Brain microvascular endothelial cell (primary cell): ENCODE measurements around the gene NRDC.

Source experiments
- DNase-seq: peaks from one replicate; pipeline ENCODE4 v3.0.0-alpha.2; 2020
- H3K27ac ChIP-seq: fragments of 250-450 bp; sonication (Bioruptor Pico); 2 replicates; pipeline ENCODE4 v1.5.1; 2020; ENCODE audit warnings: mild to moderate bottlenecking, moderate library complexity
- H3K27me3 ChIP-seq: fragments of 250-450 bp; sonication (Bioruptor Pico); replicated peaks from 2 replicates; pipeline ENCODE4 v1.5.1; 2020; ENCODE audit warnings: mild to moderate bottlenecking
- H3K36me3 ChIP-seq: fragments of 250-450 bp; sonication (Bioruptor Pico); replicated peaks from 2 replicates; pipeline ENCODE4 v1.5.1; 2020; ENCODE audit warnings: mild to moderate bottlenecking
- H3K4me3 ChIP-seq: 2 replicates; pipeline ENCODE4 v1.5.1; 2011; ENCODE audit warnings: low read depth, mild to moderate bottlenecking, control low read depth, low read length, moderate library complexity
- CTCF ChIP-seq: IDR thresholded peaks from 2 replicates; pipeline ENCODE4 v1.5.1; 2011; ENCODE audit warnings: low read depth, mild to moderate bottlenecking, moderate library complexity, low read length, control low read depth, inconsistent platforms; ENCODE audit errors: missing control alignments
- in situ Hi-C: cut with HindIII; loops from 2 replicates; pipeline ENCODE4 v1.10.0; 2017; ENCODE audit warnings: low sequenced_read_pairs, low pct_ligation_motif_present

NRDC gene

GRCh38 chr1:51910221-51911000 is 31.9 kb upstream of the NRDC start:
- no peak overlapping the region for H3K27ac ChIP-seq
- H3K36me3 ChIP-seq, result no peaks in the 10 kb centered on the region
- in situ Hi-C loops, result no loop called here
- H3K27me3 ChIP-seq, result no peaks in the 10 kb centered on the region
- TF ChIP-seq CTCF, result no peak
- no peak overlapping the region for H3K4me3 ChIP-seq
- no peak for DNase-seq

- Histone ChIP-seq H3K4me3 (no peak overlapping the region), H3K27ac (no peak overlapping the region), H3K27me3 (no peaks in the 10 kb centered on the region), H3K36me3 (no peaks in the 10 kb centered on the region)
- in situ Hi-C loops, result no loop called here
- no peak for TF ChIP-seq CTCF
- no peak for DNase-seq
Observed at GRCh38 chr1:51908499-51908898, 30.0 kb upstream of the NRDC start.

GRCh38 chr1:51907079-51907702 is 28.7 kb upstream of the NRDC start:
- no peaks in the 10 kb centered on the region for H3K36me3 ChIP-seq
- in situ Hi-C loops, result no loop called here
- H3K4me3 ChIP-seq, result no peak overlapping the region
- H3K27me3 ChIP-seq, result no peaks in the 10 kb centered on the region
- H3K27ac ChIP-seq, result no peak overlapping the region
- TF ChIP-seq CTCF, result no peak
- DNase-seq, result no peak

GRCh38 chr1:51906306-51907078 is 28.0 kb upstream of the NRDC start:
- no peak overlapping the region for H3K4me3 ChIP-seq
- in situ Hi-C loops, result no loop called here
- H3K36me3 ChIP-seq, result no peaks in the 10 kb centered on the region
- no peaks in the 10 kb centered on the region for H3K27me3 ChIP-seq
- no peak overlapping the region for H3K27ac ChIP-seq
- DNase-seq, result no peak
- no peak for TF ChIP-seq CTCF

GRCh38 chr1:51902456-51902855 is 23.9 kb upstream of the NRDC start:
- no peaks in the 10 kb centered on the region for H3K27me3 ChIP-seq
- DNase-seq, result no peak
- in situ Hi-C loops, result no loop called here
- no peaks in the 10 kb centered on the region for H3K36me3 ChIP-seq
- no peak overlapping the region for H3K27ac ChIP-seq
- H3K4me3 ChIP-seq, result no peak overlapping the region
- TF ChIP-seq CTCF, result no peak
